Breast epithelium (tissue), 4 donors: ENCODE measurements around the gene QDPR. TPM values are rescaled to one million over a fixed set of nuclear protein-coding genes. Genes with fewer than 3 reads are reported as not detected.

Experiments used
- DNase-seq, 2 donors: peaks; one replicate each; pipeline ENCODE4 v3.0.0-alpha.2; 2019; ENCODE audit warnings: low spot score in 2 of 2
- H3K27ac ChIP-seq, 2 donors: fragments of 200-600 bp; sonication (generic) in 1 of 2; one replicate each; pipeline ENCODE4 v1.5.1; 2016 to 2019; ENCODE audit warnings: mild to moderate bottlenecking in 1 of 2
- H3K27me3 ChIP-seq, 2 donors: fragments of 200-600 bp; sonication (generic) in 1 of 2; one replicate each; pipeline versions ENCODE4 v1.5.1 to v1.6.0; 2017 to 2019; ENCODE audit warnings: control low read depth in 1 of 2, mild to moderate bottlenecking in 1 of 2
- H3K36me3 ChIP-seq: fragments of 200-600 bp; one replicate; pipeline ENCODE4 v1.5.1; 2019
- H3K4me1 ChIP-seq, 2 donors: fragments of 200-600 bp; sonication (generic); one replicate each; pipeline ENCODE4 v1.5.1; 2016 to 2019; ENCODE audit warnings: control low read depth in 1 of 2
- H3K4me3 ChIP-seq, 3 donors: fragments of 200-600 bp; sonication (generic); 1 replicate in 2 of 3; 2 replicates in 1 of 3; pipeline ENCODE4 v1.5.1; 2016 to 2019; ENCODE audit warnings: mild to moderate bottlenecking in 3 of 3, moderate library complexity in 2 of 3
- H3K9me3 ChIP-seq, 2 donors: fragments of 200-600 bp; sonication (generic) in 1 of 2; one replicate each; pipeline ENCODE4 v1.5.1; 2016 to 2019; ENCODE audit warnings: control low read depth in 1 of 2
- CTCF ChIP-seq, 3 donors: fragments of 450-650 bp; IDR thresholded peaks; one replicate each; pipeline ENCODE4 v1.5.1; 2016 to 2017; ENCODE audit warnings: antibody characterized with exemption in 3 of 3, mild to moderate bottlenecking in 3 of 3, moderate library complexity in 3 of 3
- POLR2A ChIP-seq: fragments of 450-650 bp; IDR thresholded peaks from one replicate; pipeline ENCODE4 v1.6.1; 2016; ENCODE audit warnings: antibody characterized with exemption, mild to moderate bottlenecking, moderate library complexity
- POLR2AphosphoS5 ChIP-seq, 3 donors: sonication (generic); formaldehyde crosslinking; IDR thresholded peaks; one replicate each; pipeline ENCODE4 v1.6.1; 2017; ENCODE audit warnings: antibody characterized with exemption in 3 of 3
- intact Hi-C: fragments of 100-400 bp; cut with DNase I; formaldehyde crosslinking; loops from one replicate; pipeline ENCODE4 v1.15.1; 2023; ENCODE audit warnings: low total_unique reads
- total RNA-seq, 3 donors: library from RNA; depleted of rRNA; stranded (reverse); fragments of >200 nt; gene quantifications; one replicate each; pipeline ENCODE4 v1.1.0, GENCODE V29; 2016

QDPR gene
- total RNA-seq, 3 donors from 2014 or later, result 15.1 to 27.4 (median 18.9) TPM

DNA sequence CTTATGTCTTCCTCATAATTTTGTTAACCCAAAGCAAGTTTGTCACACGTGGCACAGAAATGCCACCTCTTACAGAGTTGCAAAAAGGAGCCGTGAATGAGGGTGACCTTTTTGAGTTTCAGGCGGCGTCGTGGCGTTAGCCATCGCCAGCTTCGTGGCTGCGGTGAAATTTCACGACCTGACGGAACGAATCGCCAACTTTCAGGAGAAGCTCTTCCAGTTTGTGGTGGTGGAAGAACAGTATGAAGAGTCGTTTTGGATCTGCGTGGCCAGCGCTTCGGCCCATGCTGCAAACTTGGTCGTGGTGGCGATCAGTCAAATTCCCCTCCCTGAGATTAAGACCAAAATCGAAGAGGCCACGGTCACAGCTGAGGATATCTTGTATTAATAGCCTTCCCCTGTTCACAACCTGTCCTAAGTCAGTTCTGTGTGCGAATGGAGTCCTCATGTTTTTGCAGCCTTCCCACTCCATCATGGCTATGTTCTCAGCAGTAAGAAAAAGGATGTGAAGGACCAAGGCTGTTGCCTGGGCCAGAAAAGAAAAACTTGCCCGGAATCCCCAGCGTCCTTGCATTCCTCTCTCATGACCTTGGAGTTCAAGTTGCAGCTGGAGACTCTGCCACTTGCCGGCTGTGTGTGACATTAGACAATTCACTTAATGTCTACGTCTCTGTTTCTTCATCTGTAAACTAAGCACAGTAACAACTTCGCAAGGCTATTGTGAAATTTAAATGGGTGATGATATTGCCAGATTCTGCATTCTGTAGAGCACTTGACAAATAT is 15.0 kb upstream of the QDPR start:
- intact Hi-C loops, result no loop called here
- H3K27me3 ChIP-seq, result no peaks in the 10 kb centered on the region
- TF ChIP-seq CTCF (IDR thresholded peaks at IDR 0.05), result no peak
- TF ChIP-seq POLR2AphosphoS5 (IDR thresholded peaks at IDR 0.05), result no peak
- no peak for TF ChIP-seq POLR2A
- no peaks in the 10 kb centered on the region for H3K36me3 ChIP-seq
- no peaks in the 10 kb centered on the region for H3K9me3 ChIP-seq
- no peak overlapping the region for H3K4me3 ChIP-seq
- DNase-seq, result no peak
- no peak overlapping the region for H3K27ac ChIP-seq
- no peaks in the 10 kb centered on the region for H3K4me1 ChIP-seq

GRCh38 chr4:17523662-17524061 is 11.8 kb upstream of the QDPR start:
- TF ChIP-seq POLR2A, result no peak
- no peak for TF ChIP-seq POLR2AphosphoS5 (IDR thresholded peaks at IDR 0.05)
- no peak for TF ChIP-seq CTCF (IDR thresholded peaks at IDR 0.05)
- no peak overlapping the region for H3K4me3 ChIP-seq
- intact Hi-C loops, result loop anchor here (1.0 kb wide), 1 partner anchor 23 kb away; no protein-coding TSS in a partner anchor

GRCh38 chr4:17521595-17521994 is 9.7 kb upstream of the QDPR start:
- H3K4me1 ChIP-seq, result no peaks in the 10 kb centered on the region
- H3K4me3 ChIP-seq, result no peak overlapping the region
- H3K9me3 ChIP-seq, result no peaks in the 10 kb centered on the region
- TF ChIP-seq CTCF (IDR thresholded peaks at IDR 0.05) (no peak), POLR2A (no peak), POLR2AphosphoS5 (IDR thresholded peaks at IDR 0.05) (no peak)
- DNase-seq, result no peak
- H3K27ac ChIP-seq, result no peak overlapping the region
- intact Hi-C loops, result no loop called here
- H3K27me3 ChIP-seq, result peaks cover 0 to 3% of the 10 kb centered on the region in 2 donors
- no peaks in the 10 kb centered on the region for H3K36me3 ChIP-seq

More at GRCh38 chr4:17523662-17524061, 11.8 kb upstream of the QDPR start:
- Histone ChIP-seq H3K27ac (no peak overlapping the region), H3K27me3 (peaks cover 0 to 3% of the 10 kb centered on the region in 2 donors), H3K36me3 (no peaks in the 10 kb centered on the region), H3K4me1 (no peaks in the 10 kb centered on the region), H3K9me3 (no peaks in the 10 kb centered on the region)
- no peak for DNase-seq

GRCh38 chr4:17517664-17518063 is 5.8 kb upstream of the QDPR start:
- no peak for TF ChIP-seq CTCF (IDR thresholded peaks at IDR 0.05)
- no peak for TF ChIP-seq POLR2AphosphoS5 (IDR thresholded peaks at IDR 0.05)
- TF ChIP-seq POLR2A, result no peak
- Histone ChIP-seq H3K4me3 (no peak overlapping the region), H3K27me3 (peaks cover 0 to 3% of the 10 kb centered on the region in 2 donors), H3K36me3 (no peaks in the 10 kb centered on the region), H3K27ac (no peak overlapping the region), H3K4me1 (no peaks in the 10 kb centered on the region), H3K9me3 (no peaks in the 10 kb centered on the region)
- intact Hi-C loops, result no loop called here
- DNase-seq, result no peak

GRCh38 chr4:17516980-17517379 is 5.1 kb upstream of the QDPR start:
- H3K36me3 ChIP-seq, result no peaks in the 10 kb centered on the region
- DNase-seq, result no peak
- intact Hi-C loops, result no loop called here
- no peak overlapping the region for H3K4me3 ChIP-seq
- peaks cover 0 to 3% of the 10 kb centered on the region in 2 donors for H3K27me3 ChIP-seq
- no peak overlapping the region for H3K27ac ChIP-seq
- no peaks in the 10 kb centered on the region for H3K9me3 ChIP-seq
- TF ChIP-seq CTCF (IDR thresholded peaks at IDR 0.05) (no peak), POLR2A (no peak), POLR2AphosphoS5 (IDR thresholded peaks at IDR 0.05) (no peak)
- no peaks in the 10 kb centered on the region for H3K4me1 ChIP-seq
